SU-DHL-6 (cell line): ENCODE results near the gene GFI1B.

Experiments used
- H2AFZ ChIP-seq: fragments of 200-600 bp; sonication (generic); 2 replicates; pipeline ENCODE4 v1.6.1; 2014; ENCODE audit warnings: low read depth, mild to moderate bottlenecking, moderate library complexity, mixed read lengths, antibody characterized with exemption, low read length; ENCODE audit not compliant: severe bottlenecking
- H3F3A ChIP-seq: fragments of 200-600 bp; shearing (Covaris generic); 2 replicates; pipeline ENCODE4 v1.6.0; 2016; ENCODE audit warnings: antibody characterized with exemption, mild to moderate bottlenecking; ENCODE audit not compliant: insufficient read depth
- H3K27ac ChIP-seq: fragments of 200-600 bp; sonication (generic); 2 replicates; pipeline ENCODE4 v1.5.1; 2016; ENCODE audit warnings: low read depth, mild to moderate bottlenecking, low read length, moderate library complexity, mixed read lengths
- H3K27me3 ChIP-seq: fragments of 200-600 bp; sonication (generic), shearing (Covaris generic); 2 replicates; pipeline ENCODE4 v1.6.0; 2014; ENCODE audit warnings: mild to moderate bottlenecking, low read length
- H3K36me3 ChIP-seq: fragments of 200-600 bp; sonication (generic); 2 replicates; pipeline ENCODE4 v1.6.1; 2014; ENCODE audit warnings: mild to moderate bottlenecking, low read length, mixed read lengths
- H3K4me2 ChIP-seq: fragments of 300-600, 200-600 bp; shearing (Covaris generic), sonication (generic); 2 replicates; pipeline ENCODE4 v1.6.0; 2014; ENCODE audit warnings: low read length, low read depth, mild to moderate bottlenecking; ENCODE audit not compliant: poor library complexity, severe bottlenecking
- H3K4me3 ChIP-seq: fragments of 200-600 bp; sonication (generic); 2 replicates; pipeline ENCODE4 v1.5.1; 2014; ENCODE audit warnings: antibody characterized with exemption, low read length, mild to moderate bottlenecking, mixed read lengths; ENCODE audit not compliant: insufficient read depth, poor library complexity, severe bottlenecking
- H3K79me2 ChIP-seq: fragments of 200-600 bp; sonication (generic); 2 replicates; pipeline ENCODE4 v1.6.1; 2014; ENCODE audit warnings: mild to moderate bottlenecking, low read length, moderate library complexity; ENCODE audit not compliant: insufficient read depth
- H3K9ac ChIP-seq: fragments of 200-600 bp; sonication (generic); 2 replicates; pipeline ENCODE4 v1.7.0; 2014; ENCODE audit warnings: mild to moderate bottlenecking, low read length
- H3K9me2 ChIP-seq: fragments of 200-600 bp; sonication (generic); replicated peaks from 2 replicates; pipeline ENCODE4 v1.6.1; 2014; ENCODE audit warnings: low read length; ENCODE audit not compliant: insufficient read depth
- H3K9me3 ChIP-seq: fragments of 200-600 bp; sonication (generic); 2 replicates; pipeline ENCODE4 v1.6.1; 2014; ENCODE audit warnings: low read length, mixed read lengths; ENCODE audit not compliant: insufficient read depth
- H4K20me1 ChIP-seq: fragments of 200-600 bp; sonication (generic); 2 replicates; pipeline ENCODE4 v1.6.1; 2014; ENCODE audit warnings: low read depth, mild to moderate bottlenecking, antibody characterized with exemption, low read length, moderate library complexity, mixed read lengths
- CTCF ChIP-seq: fragments of 200-600 bp; sonication (generic); IDR thresholded peaks from one replicate; pipeline ENCODE4 v1.5.1; 2017; ENCODE audit warnings: antibody characterized with exemption, mild to moderate bottlenecking, low read length, moderate library complexity; ENCODE audit not compliant: insufficient read depth, poor library complexity, severe bottlenecking
- EZH2phosphoT487 ChIP-seq: fragments of 200-600 bp; sonication (generic), shearing (Covaris generic); conservative IDR thresholded peaks from 2 replicates; pipeline ENCODE4 v1.6.1; 2018; ENCODE audit warnings: mild to moderate bottlenecking, antibody characterized with exemption, low read length, moderate library complexity, mixed read lengths

GFI1B gene

GRCh38 chr9:133031496-133031911, 53.0 kb downstream of the GFI1B start:
- H2AFZ ChIP-seq, result peak overlapping the region; percentile 96
- H3K36me3 ChIP-seq, result 0 out of 2 replicates have a peak, but pooled peaks cover 2% of the 10 kb centered on the region
- H3K9ac ChIP-seq, result peak overlapping the region; percentile 98
- H4K20me1 ChIP-seq, result 0 out of 2 replicates have a peak, but pooled peaks cover 3% of the 10 kb centered on the region
- H3K9me3 ChIP-seq, result no peaks in the 10 kb centered on the region
- H3F3A ChIP-seq, result no peaks in the 10 kb centered on the region
- H3K9me2 ChIP-seq, result no peaks in the 10 kb centered on the region
- H3K27me3 ChIP-seq, result no peaks in the 10 kb centered on the region
- TF ChIP-seq CTCF (no peak), EZH2phosphoT487 (no peak)
- no peak overlapping the region; the same call in 1 of the 2 replicates for H3K27ac ChIP-seq
- H3K79me2 ChIP-seq, result peaks cover 58% of the 10 kb centered on the region
- peak overlapping the region; percentile 92 for H3K4me3 ChIP-seq
- peak overlapping the region; percentile 61 for H3K4me2 ChIP-seq

DNA sequence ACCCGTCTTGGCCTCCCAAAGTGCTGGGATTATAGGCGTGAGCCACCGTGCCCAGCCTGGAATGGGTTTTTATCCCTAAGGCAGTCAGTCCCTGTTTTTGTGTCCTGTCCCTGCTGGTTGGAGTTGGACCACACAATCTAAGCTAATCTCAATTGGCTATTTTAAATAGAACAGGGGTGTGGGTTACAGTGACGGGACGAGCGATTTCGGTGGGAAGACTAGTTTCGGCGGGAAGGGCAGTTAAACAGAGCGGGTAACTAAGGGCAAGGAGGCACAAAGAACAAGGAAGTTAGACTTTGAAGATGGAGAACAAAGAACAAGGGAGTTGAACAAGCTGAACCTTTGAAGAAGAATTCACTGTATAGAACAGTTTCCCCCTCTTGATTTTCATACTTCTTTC, 53.7 kb downstream of the GFI1B start:
- no peak overlapping the region for H3K27ac ChIP-seq
- H3K9me2 ChIP-seq, result no peaks in the 10 kb centered on the region
- H2AFZ ChIP-seq, result no peak overlapping the region
- H4K20me1 ChIP-seq, result peaks cover 6% of the 10 kb centered on the region; the same call in 1 of the 2 replicates
- no peaks in the 10 kb centered on the region for H3K9me3 ChIP-seq
- H3F3A ChIP-seq, result no peaks in the 10 kb centered on the region
- H3K79me2 ChIP-seq, result peaks cover 64% of the 10 kb centered on the region
- no peak overlapping the region for H3K9ac ChIP-seq
- TF ChIP-seq CTCF (no peak), EZH2phosphoT487 (no peak)
- peak overlapping the region; percentile 61 for H3K4me2 ChIP-seq
- 0 out of 2 replicates have a peak, but pooled peaks cover 2% of the 10 kb centered on the region for H3K36me3 ChIP-seq
- no peak overlapping the region for H3K4me3 ChIP-seq
- no peaks in the 10 kb centered on the region for H3K27me3 ChIP-seq

- Histone ChIP-seq H3K4me2 (no peak overlapping the region), H3K4me3 (no peak overlapping the region), H3K27ac (no peak overlapping the region), H3F3A (no peaks in the 10 kb centered on the region), H3K9me2 (no peaks in the 10 kb centered on the region), H4K20me1 (peaks cover 8% of the 10 kb centered on the region; the same call in 1 of the 2 replicates), H3K36me3 (0 out of 2 replicates have a peak, but pooled peaks cover 2% of the 10 kb centered on the region), H3K9ac (no peak overlapping the region), H3K9me3 (no peaks in the 10 kb centered on the region), H3K27me3 (no peaks in the 10 kb centered on the region), H2AFZ (no peak overlapping the region), H3K79me2 (peaks cover 94% of the 10 kb centered on the region)
- no peak for TF ChIP-seq CTCF
- no peak for TF ChIP-seq EZH2phosphoT487
Measured at GRCh38 chr9:133035669-133036068, 57.2 kb downstream of the GFI1B start.
